Inferior parietal cortex (tissue), 1 donor: Measurements from ENCODE around the gene SLC7A11.

Source experiments
- DNase-seq: peaks from one replicate; pipeline ENCODE4 v3.0.0-alpha.2; 2016; ENCODE audit errors: extremely low spot score

The SLC7A11 gene

DNA sequence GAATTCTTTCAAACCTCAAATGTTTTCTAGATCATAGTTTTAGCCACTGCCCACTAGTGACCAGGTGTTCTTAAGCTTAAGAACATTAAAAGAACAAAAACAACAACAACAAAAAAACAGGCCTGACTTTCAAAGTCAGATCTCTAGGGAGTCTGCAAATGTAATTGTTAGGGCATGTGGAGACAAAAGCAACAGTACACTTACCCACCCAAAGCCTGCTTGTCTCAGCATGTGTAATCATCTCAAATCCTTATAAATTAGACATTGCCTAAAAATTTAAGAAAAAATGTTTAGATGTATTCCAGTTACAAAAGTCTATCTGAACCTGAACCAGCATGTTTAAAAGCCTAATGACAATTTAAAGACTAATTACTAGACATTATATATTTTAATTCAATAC, 79.9 kb downstream of the SLC7A11 start:
- no peak for DNase-seq

DNA sequence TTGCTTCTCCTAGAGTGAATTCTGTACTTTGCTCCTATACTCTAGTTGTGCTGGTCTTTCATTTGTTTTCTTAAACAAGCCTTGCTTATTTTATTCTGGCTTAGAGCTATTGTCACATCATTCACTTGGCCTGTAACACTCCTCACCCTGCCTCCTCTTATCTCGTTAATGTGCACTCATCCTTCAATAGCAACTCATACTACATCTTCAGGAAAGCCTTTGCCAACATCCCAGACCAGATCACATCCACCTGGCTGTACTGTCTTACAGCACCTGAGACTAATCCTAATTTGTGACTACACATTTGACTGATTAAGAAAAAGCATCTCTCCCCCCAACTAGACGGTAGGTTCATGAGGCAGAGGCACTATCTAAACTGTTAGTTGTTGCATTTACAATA, 80.8 kb downstream of the SLC7A11 start:
- DNase-seq = no peak

DNA sequence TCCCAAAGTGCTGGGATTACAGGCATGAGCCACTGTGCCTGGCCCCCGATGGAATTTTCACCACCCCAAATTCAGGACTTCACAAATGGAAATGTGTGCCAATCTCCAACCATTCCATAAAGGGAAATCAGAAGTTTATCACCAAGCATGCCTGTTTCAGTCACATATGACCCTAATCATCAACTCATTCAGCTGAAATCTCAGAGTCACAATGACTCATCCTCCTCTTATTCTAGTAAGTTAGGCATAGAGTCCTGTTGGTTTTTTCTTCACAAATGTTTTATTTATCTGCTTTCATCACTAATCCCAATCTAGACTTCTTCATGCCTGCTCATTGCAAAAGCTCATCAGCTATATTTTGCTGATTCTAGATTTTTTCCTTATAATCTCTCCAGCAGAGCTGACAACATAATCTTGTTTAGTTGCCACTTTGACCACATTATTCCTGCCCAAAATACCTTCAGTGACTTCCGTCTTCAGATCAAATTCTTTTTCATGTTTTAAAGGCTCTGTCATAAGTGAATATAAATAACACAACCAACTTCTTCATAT, 83.3 kb downstream of the SLC7A11 start:
- no peak for DNase-seq

DNA sequence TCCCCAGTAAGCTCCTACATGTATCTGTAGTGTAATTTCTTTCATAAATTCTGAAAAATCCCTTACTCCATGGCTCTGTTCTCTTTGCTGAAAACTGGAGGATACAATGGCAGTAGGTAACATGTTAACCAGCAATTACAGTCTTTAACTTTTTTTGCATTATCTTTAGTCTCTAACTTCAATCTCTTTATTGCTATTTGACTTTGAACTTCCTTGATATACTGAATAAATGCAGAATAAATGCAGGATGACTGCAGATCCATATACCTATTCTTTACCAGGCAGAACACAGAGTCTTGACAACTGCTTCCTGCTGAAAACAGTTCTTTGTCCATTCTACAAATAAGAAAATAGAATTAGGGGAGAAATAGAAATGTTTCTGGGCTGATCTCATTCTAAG, 101.3 kb downstream of the SLC7A11 start:
- no peak for DNase-seq

DNA sequence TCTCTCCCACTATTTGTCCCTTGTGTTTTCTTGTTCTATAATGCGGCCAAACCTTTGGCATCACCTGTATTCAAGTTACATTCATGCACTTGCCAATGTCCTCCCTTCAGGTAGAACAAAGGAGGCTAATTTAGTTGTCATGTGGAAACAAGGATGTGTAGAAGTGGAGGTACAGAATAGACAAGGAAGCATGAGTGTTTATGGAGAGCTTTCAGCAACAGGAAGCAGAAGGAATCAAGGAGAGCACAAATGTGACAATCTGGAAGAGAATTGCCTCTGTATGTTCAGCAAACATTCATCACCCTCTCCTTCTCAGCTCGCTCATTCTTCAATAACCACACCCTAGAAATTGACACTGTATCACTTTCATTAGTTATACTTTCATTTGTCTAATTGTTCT, 103.4 kb downstream of the SLC7A11 start:
- DNase-seq = no peak

DNA sequence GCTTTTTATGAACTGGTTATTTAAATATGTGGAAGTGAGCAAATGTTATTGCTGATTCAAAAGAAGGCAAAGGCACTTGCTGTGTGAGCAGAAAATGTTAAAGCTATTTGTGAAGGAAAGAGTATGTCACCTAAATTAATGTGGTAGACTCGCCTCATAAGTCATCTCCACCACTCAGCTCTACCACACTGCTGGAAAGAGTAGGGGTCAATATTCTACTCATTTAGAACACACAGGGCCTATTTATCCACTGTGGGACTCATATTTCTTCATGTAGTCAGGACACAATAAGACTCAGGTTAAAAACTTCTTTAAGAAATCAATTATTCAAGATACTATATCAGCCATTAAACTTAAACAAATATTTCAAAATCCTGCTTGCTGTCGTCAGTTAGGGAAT, 106.5 kb downstream of the SLC7A11 start:
- DNase-seq = no peak

DNA sequence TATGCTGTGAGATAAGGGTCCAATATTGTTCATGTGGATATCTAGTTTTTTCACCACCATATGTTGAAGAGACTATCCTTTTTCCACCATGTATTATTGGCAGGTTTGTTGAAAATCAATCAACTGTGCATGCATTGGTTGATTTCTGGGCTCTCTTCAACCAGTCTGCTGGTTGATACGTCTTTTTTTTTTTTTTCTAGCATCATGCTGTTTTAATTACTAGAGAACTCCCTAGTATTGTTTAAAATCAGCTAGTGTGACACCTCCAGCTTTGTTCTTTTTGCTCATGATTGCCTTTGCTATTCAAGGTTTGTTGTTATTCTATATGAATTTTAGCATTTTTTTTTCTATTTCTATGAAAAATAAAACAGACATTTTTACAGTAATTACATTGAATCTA, 123.9 kb downstream of the SLC7A11 start:
- DNase-seq = no peak

DNA sequence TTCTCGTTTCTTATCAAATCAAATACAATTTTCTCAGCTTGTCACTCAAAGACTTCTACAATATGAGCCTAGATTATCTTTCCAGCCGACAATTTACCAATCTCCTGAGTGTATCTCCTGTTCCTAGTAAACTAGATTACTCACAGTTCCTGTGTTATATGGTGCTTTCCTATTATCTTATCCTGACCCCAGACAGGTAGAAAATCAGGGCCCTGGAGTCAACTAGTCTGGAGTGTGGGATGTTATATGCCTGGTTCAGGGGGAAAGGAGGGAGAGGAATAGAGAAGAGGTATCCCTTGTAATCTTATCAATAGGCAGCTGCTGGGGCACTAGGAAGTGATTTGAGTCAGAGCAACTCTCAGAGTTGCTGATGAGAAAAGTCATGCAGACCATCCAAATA, 127.1 kb downstream of the SLC7A11 start:
- no peak for DNase-seq

DNA sequence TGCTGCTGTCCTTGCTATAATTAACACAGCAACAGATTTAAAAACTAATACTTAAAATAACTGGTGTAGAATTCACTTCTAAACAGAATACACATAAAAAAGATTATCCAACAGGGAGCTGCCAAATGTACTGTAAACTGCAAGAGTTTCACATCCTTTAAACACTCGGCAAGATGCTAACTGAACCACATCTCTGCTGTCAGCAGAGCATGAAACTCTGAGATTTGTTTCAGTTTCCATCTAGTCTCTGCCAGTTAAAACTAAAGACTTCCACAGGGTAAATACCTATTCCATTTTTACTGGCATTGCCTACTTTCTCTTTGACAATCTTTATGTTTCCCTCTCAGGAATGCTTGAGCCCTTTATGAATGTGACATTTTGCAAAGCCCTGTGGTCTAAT, 127.7 kb downstream of the SLC7A11 start:
- no peak for DNase-seq
